ENCODE results near the gene FAT1. TPM values are rescaled to one million over a fixed set of nuclear protein-coding genes. Genes with fewer than 3 reads are reported as not detected.

FAT1 gene
- total and polyA plus RNA-seq, 9 of the 15 experiments (the other 6 are each of a cell fraction or from before 2014, with no cell fraction given) = 6.0 to 38.4 (median 21.4) TPM

- peak; percentile 35; the same call in 1 of the 2 replicates for TF ChIP-seq PHF8 (IDR thresholded peaks at IDR 0.05; ENCODE audit: borderline replicate concordance, low read length)
- no peak for TF ChIP-seq CUX1 (CRISPR knock-in tag; IDR thresholded peaks at IDR 0.05)
- TF ChIP-seq SREBF1 (IDR thresholded peaks at IDR 0.05; ENCODE audit: borderline replicate concordance, low read depth, low read length) = no peak
- no peak for TF ChIP-seq SMARCB1 (IDR thresholded peaks at IDR 0.05; ENCODE audit: insufficient read length, low read depth)
- TF ChIP-seq RHOXF2B (CRISPR knock-in tag; conservative IDR thresholded peaks at IDR 0.05) = no peak
- TF ChIP-seq MECOM (CRISPR knock-in tag; IDR thresholded peaks at IDR 0.05) = no peak
- peak; percentile 59 for TF ChIP-seq RBFOX2 (IDR thresholded peaks at IDR 0.05; ENCODE audit: low read depth, low read length)
- no peak for TF ChIP-seq ZNF785 (CRISPR knock-in tag; IDR thresholded peaks at IDR 0.05)
- TF ChIP-seq LCOR (CRISPR knock-in tag; IDR thresholded peaks at IDR 0.05) = peak; percentile 31; the same call in 1 of the 2 replicates
- TF ChIP-seq POLR2G (IDR thresholded peaks at IDR 0.05; ENCODE audit: low read depth, low read length) = peak; percentile 38; the same call in 1 of the 2 replicates
- no peak for TF ChIP-seq ARID4B (CRISPR knock-in tag; IDR thresholded peaks at IDR 0.05)
- no peak for TF ChIP-seq E2F3 (CRISPR knock-in tag; IDR thresholded peaks at IDR 0.05)
- no peak for TF ChIP-seq SREBF2 (CRISPR knock-in tag; IDR thresholded peaks at IDR 0.05)
- TF ChIP-seq TEAD4 (IDR thresholded peaks at IDR 0.05; ENCODE audit: low read length) = no peak
- no peak for TF ChIP-seq TEAD4 (CRISPR knock-in tag; IDR thresholded peaks at IDR 0.05; ENCODE audit: borderline replicate concordance)
- TF ChIP-seq BRCA1 (IDR thresholded peaks at IDR 0.05) = no peak
- no peak for TF ChIP-seq BRCA1 (CRISPR knock-in tag; IDR thresholded peaks at IDR 0.05)
- no peak for TF ChIP-seq BCL6 (CRISPR knock-in tag; IDR thresholded peaks at IDR 0.05)
- no peak for TF ChIP-seq MLX (CRISPR knock-in tag; conservative IDR thresholded peaks at IDR 0.05)
These were observed 2.9 kb upstream of the FAT1 start (continued) for GRCh38 chr4:186726426-186727168.
